Measurements from ENCODE around the gene GALK2.
"Not testable (repeated sequence)": the region's sequence is repeated elsewhere in the genome, so short reads cannot be mapped to it uniquely, and the experiment has no call there.

The GALK2 gene

GRCh38 chr15:49247556-49248110, 77.6 kb downstream of the GALK2 start:
- Histone ChIP-seq H3F3A (ENCODE audit: insufficient read depth, low read length) (no peaks in the 10 kb centered on the region), H3K36me3 (ENCODE audit: insufficient read depth, low read length) (peaks cover 16% of the 10 kb centered on the region; the same call in 1 of the 2 replicates), H3K9ac (ENCODE audit: low read length) (no peak overlapping the region), H3K4me3 (ENCODE audit: low read depth, low read length, poor library complexity, severe bottlenecking) (no peak overlapping the region), H3K4me2 (ENCODE audit: low read length) (no peak overlapping the region), H3K9me3 (ENCODE audit: low read length) (no peaks in the 10 kb centered on the region), H3K79me2 (ENCODE audit: insufficient read depth, low read length) (no peaks in the 10 kb centered on the region), H3K27me3 (ENCODE audit: insufficient read depth, low read length) (no peaks in the 10 kb centered on the region), H3K9me2 (ENCODE audit: low read depth, low read length) (no peaks in the 10 kb centered on the region), H4K20me1 (ENCODE audit: insufficient read depth, low read length) (no peaks in the 10 kb centered on the region), H3K4me1 (ENCODE audit: insufficient read depth, low read length, severe bottlenecking) (no peaks in the 10 kb centered on the region), H3K27ac (ENCODE audit: low read depth, low read length, poor library complexity, severe bottlenecking) (no peak overlapping the region), H2AFZ (ENCODE audit: low read length) (no peak overlapping the region)
- no peak for TF ChIP-seq CTCF (IDR thresholded peaks at IDR 0.05; ENCODE audit: low read length)
- TF ChIP-seq EZH2 (IDR thresholded peaks at IDR 0.05; ENCODE audit: borderline replicate concordance, low read length), result no peak

GRCh38 chr15:49248291-49248690, 78.2 kb downstream of the GALK2 start:
- TF ChIP-seq EZH2 (IDR thresholded peaks at IDR 0.05; ENCODE audit: borderline replicate concordance, low read length), result no peak
- Histone ChIP-seq H2AFZ (ENCODE audit: low read length) (no peak overlapping the region), H3K9me3 (ENCODE audit: low read length) (no peaks in the 10 kb centered on the region), H3K9me2 (ENCODE audit: low read depth, low read length) (no peaks in the 10 kb centered on the region), H3K9ac (ENCODE audit: low read length) (no peak overlapping the region), H4K20me1 (ENCODE audit: insufficient read depth, low read length) (no peaks in the 10 kb centered on the region), H3F3A (ENCODE audit: insufficient read depth, low read length) (no peaks in the 10 kb centered on the region), H3K27ac (ENCODE audit: low read depth, low read length, poor library complexity, severe bottlenecking) (no peak overlapping the region), H3K36me3 (ENCODE audit: insufficient read depth, low read length) (peaks cover 13% of the 10 kb centered on the region; the same call in 1 of the 2 replicates), H3K4me3 (ENCODE audit: low read depth, low read length, poor library complexity, severe bottlenecking) (no peak overlapping the region), H3K4me1 (ENCODE audit: insufficient read depth, low read length, severe bottlenecking) (no peaks in the 10 kb centered on the region), H3K27me3 (ENCODE audit: insufficient read depth, low read length) (no peaks in the 10 kb centered on the region), H3K79me2 (ENCODE audit: insufficient read depth, low read length) (no peaks in the 10 kb centered on the region), H3K4me2 (ENCODE audit: low read length) (no peak overlapping the region)

- Histone ChIP-seq H3K9me2 (ENCODE audit: low read depth, low read length) (no peaks in the 10 kb centered on the region), H2AFZ (ENCODE audit: low read length) (no peak overlapping the region), H4K20me1 (ENCODE audit: insufficient read depth, low read length) (no peaks in the 10 kb centered on the region), H3K9me3 (ENCODE audit: low read length) (no peaks in the 10 kb centered on the region), H3K36me3 (ENCODE audit: insufficient read depth, low read length) (no peaks in the 10 kb centered on the region), H3K4me1 (ENCODE audit: insufficient read depth, low read length, severe bottlenecking) (no peaks in the 10 kb centered on the region), H3K27ac (ENCODE audit: low read depth, low read length, poor library complexity, severe bottlenecking) (no peak overlapping the region), H3F3A (ENCODE audit: insufficient read depth, low read length) (no peaks in the 10 kb centered on the region), H3K9ac (ENCODE audit: low read length) (no peak overlapping the region), H3K27me3 (ENCODE audit: insufficient read depth, low read length) (no peaks in the 10 kb centered on the region), H3K4me2 (ENCODE audit: low read length) (no peak overlapping the region), H3K79me2 (ENCODE audit: insufficient read depth, low read length) (no peaks in the 10 kb centered on the region), H3K4me3 (ENCODE audit: low read depth, low read length, poor library complexity, severe bottlenecking) (no peak overlapping the region)
- TF ChIP-seq EZH2 (IDR thresholded peaks at IDR 0.05; ENCODE audit: borderline replicate concordance, low read length), result no peak
- TF ChIP-seq CTCF (IDR thresholded peaks at IDR 0.05; ENCODE audit: low read length), result no peak
Measured at GRCh38 chr15:49255966-49256759, 86.1 kb downstream of the GALK2 start.

- H4K20me1 ChIP-seq (ENCODE audit: insufficient read depth, low read length); H3K9me3 ChIP-seq (ENCODE audit: low read length); H3K36me3 ChIP-seq (ENCODE audit: insufficient read depth, low read length); H3K9me2 ChIP-seq (ENCODE audit: low read depth, low read length); H3K4me2 ChIP-seq (ENCODE audit: low read length); H2AFZ ChIP-seq (ENCODE audit: low read length); H3K79me2 ChIP-seq (ENCODE audit: insufficient read depth, low read length); H3K4me3 ChIP-seq (ENCODE audit: low read depth, low read length, poor library complexity, severe bottlenecking); H3F3A ChIP-seq (ENCODE audit: insufficient read depth, low read length); H3K4me1 ChIP-seq (ENCODE audit: insufficient read depth, low read length, severe bottlenecking); H3K27me3 ChIP-seq (ENCODE audit: insufficient read depth, low read length); H3K27ac ChIP-seq (ENCODE audit: low read depth, low read length, poor library complexity, severe bottlenecking); H3K9ac ChIP-seq (ENCODE audit: low read length): not testable (repeated sequence)
Measured at GRCh38 chr15:49265117-49265516, 95.1 kb downstream of the GALK2 start.

Measured in OCI-LY1 (cell line).